Heart right ventricle (tissue), 16 donors: ENCODE results near the gene PRKAR1B. TPM values are rescaled to one million over a fixed set of nuclear protein-coding genes. Genes with fewer than 3 reads are reported as not detected.
"Not testable (repeated sequence)": the region's sequence is repeated elsewhere in the genome, so short reads cannot be mapped to it uniquely, and the experiment has no call there.

ENCODE experiments used
- ATAC-seq, 8 donors: fragments of 200-7000 bp; cut with Tn5 transposase; one replicate each; pipeline ENCODE4 v1.9.1; 2020; ENCODE audit warnings: mild to moderate bottlenecking in 8 of 8, moderate library complexity in 8 of 8, moderate number of reproducible peaks in 1 of 8
- DNase-seq, 2 donors: peaks; one replicate each; pipeline ENCODE4 v3.0.0-alpha.2; 2020
- H3K27ac ChIP-seq, 10 donors: fragments of 200-600 bp; sonication (generic) in 2 of 10; one replicate each; pipeline versions ENCODE4 v1.5.0 to v1.8.0; 2020 to 2022; ENCODE audit warnings: mild to moderate bottlenecking in 3 of 10
- H3K27me3 ChIP-seq, 7 donors: fragments of 200-600 bp; one replicate each; pipeline ENCODE4 v1.8.0; 2021 to 2022; ENCODE audit warnings: mild to moderate bottlenecking in 2 of 7
- H3K36me3 ChIP-seq, 9 donors: fragments of 200-600 bp; sonication (generic) in 1 of 9; one replicate each; pipeline versions ENCODE4 v1.5.0 to v1.8.0; 2020 to 2022; ENCODE audit warnings: mild to moderate bottlenecking in 2 of 9
- H3K4me1 ChIP-seq, 9 donors: fragments of 200-600 bp; sonication (generic) in 1 of 9; one replicate each; pipeline versions ENCODE4 v1.5.0 to v1.8.0; 2020 to 2022; ENCODE audit warnings: mild to moderate bottlenecking in 4 of 9
- H3K4me3 ChIP-seq, 10 donors: fragments of 200-600 bp; sonication (generic) in 2 of 10; one replicate each; pipeline versions ENCODE4 v1.5.0 to v1.8.0; 2020 to 2022; ENCODE audit warnings: mild to moderate bottlenecking in 7 of 10, moderate library complexity in 2 of 10
- H3K9me3 ChIP-seq, 11 donors: fragments of 200-600 bp in 10 of 11; sonication (generic) in 2 of 11; one replicate each; pipeline versions ENCODE4 v1.5.0 to v1.8.0; 2013 to 2022; ENCODE audit warnings: mild to moderate bottlenecking in 2 of 11, control low read depth in 1 of 11, moderate library complexity in 1 of 11
- CTCF ChIP-seq, 9 donors: fragments of 200-600 bp; sonication (generic) in 2 of 9; IDR thresholded peaks; one replicate each; pipeline versions ENCODE4 v1.5.0 to v1.8.0; 2021 to 2022; ENCODE audit warnings: antibody characterized with exemption in 9 of 9, mild to moderate bottlenecking in 5 of 9, moderate library complexity in 1 of 9
- WGBS, 2 donors: extraction: QIAGEN DNeasy Blood & Tissue Kit; methylation state at CpG; one replicate each; pipeline ENCODE4 v1.1.7; 2013; ENCODE audit warnings: inconsistent platforms in 1 of 2; 5-methylcytosine and 5-hydroxymethylcytosine counted together
- intact Hi-C, 10 donors: fragments of 100-400 bp; cut with DNase I; formaldehyde crosslinking; loops; one replicate each; pipeline versions ENCODE4 v1.11.1 to v1.14.2; 2022
- polyA plus RNA-seq, 2 donors: library from polyadenylated mRNA; stranded (reverse); fragments of 200-250 nt; gene quantifications; one replicate each; pipeline ENCODE4 v1.2.3, GENCODE V29; 2013
- total RNA-seq, 10 donors: library from RNA; stranded (reverse); fragmentation: NEBNext Ultra II Directional in 3 of 10; extraction: Animal tissue kit (Norgen Biotek cat#: 25700) in 3 of 10; gene quantifications; one replicate each; pipeline versions ENCODE4 v1.2.1 to v1.2.4, GENCODE V29; 2021 to 2023
- donor health status: Arrhythmogenic right ventricular cardiomyopathy.
- donor health status: ischemic (EF 13 %, LVEDD 7.1; RV severe dilation, severe dysfunction).
- donor health status: healthy with polysubstance abuse.
- donor health status: DM: no; HTN: yes; CAD: no.
- donor health status: DM: no; HTN: no; CAD: no.
- donor health status: ischemic (EF 25% LVEDD 6.9; RV normal size, moderate dysfunction).
- donor health status: ischemic (EF 25% LVEDD 5.7; RV mildly dilated, moderate dysfunction).
- donor health status: healthy.
- donor health status: DM: yes; HTN: yes; CAD: no.
- donor health status: Ischemic cardiomyopathy.
- donor health status: ischemic (EF 35%, LVEDD 5.7; RV mildly dilated, moderate dysfunction).
- donor health status: nonischemic (EF 11% LVEDD 7.7; RV severe dilation, severe dysfunction).
- donor health status: DM: yes; HTN: yes; CAD: no.
- donor health status: PGD.
- donor health status: ischemic (EF 29% LVEDD 5.4; RV normal size, mild dysfunction).
- donor health status: nonischemic (EF 23%, LVEDD 6.1; RV moderate dilation, normal function).

Gene PRKAR1B
- total and polyA plus RNA-seq, 12 donors, result 5.0 to 24.5 (median 20.6) TPM

DNA sequence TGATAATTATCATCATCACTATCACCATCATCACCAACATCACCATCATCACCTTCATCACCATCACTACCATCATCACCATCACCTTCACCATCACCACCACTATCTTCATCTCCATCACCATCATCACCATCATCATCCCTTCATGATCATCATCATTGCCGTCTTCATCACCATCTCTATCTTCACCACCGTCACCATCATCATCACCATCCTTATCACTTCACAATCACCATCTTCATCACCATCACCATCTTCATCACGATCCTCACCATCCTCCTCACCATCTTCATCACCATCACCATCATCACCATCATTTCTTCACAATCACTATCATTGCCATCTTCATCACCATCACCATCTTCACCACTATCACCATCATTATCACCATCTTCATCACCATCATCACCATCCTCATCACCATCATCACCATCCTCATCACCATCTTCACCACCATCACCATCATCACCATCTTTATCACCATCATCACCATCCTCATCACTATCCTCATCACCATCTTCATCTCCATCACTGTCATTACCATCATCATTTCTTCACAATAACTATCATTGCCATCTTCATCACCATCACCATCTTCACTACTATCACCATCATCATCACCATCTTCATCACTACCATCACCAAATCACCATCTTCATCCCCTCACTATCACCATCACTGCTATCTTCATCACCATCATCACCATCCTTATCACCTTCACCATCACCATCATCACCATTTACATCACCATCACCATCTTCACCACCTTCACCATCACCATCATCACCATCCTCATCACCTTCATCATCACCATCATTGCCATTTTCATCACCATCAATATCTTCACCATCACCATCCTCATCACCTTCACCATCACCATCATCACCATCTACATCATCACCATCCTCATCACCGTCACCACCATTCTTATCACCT is 73.0 kb downstream of the PRKAR1B start:
- H3K9me3 ChIP-seq, result peaks cover 0 to 11% (median 0%) of the 10 kb centered on the region in 11 donors
- no peak overlapping the region for H3K27ac ChIP-seq
- no peak for ATAC-seq
- no peaks in the 10 kb centered on the region for H3K36me3 ChIP-seq
- peaks cover 0 to 29% (median 8%) of the 10 kb centered on the region in 9 donors for H3K4me1 ChIP-seq
- no peaks in the 10 kb centered on the region for H3K27me3 ChIP-seq
- no peak for DNase-seq
- H3K4me3 ChIP-seq, result no peak overlapping the region
- WGBS, 2 donors, result 97 to 98% methylated on average over 4 of the region's 4 CpGs
- intact Hi-C loops, result loop anchor here in 1 of 10 donors (10.0 kb wide), 1 partner anchor 139 kb away; the partner anchor contains the start of gene PDGFA
- TF ChIP-seq CTCF (IDR thresholded peaks at IDR 0.05), result no peak

DNA sequence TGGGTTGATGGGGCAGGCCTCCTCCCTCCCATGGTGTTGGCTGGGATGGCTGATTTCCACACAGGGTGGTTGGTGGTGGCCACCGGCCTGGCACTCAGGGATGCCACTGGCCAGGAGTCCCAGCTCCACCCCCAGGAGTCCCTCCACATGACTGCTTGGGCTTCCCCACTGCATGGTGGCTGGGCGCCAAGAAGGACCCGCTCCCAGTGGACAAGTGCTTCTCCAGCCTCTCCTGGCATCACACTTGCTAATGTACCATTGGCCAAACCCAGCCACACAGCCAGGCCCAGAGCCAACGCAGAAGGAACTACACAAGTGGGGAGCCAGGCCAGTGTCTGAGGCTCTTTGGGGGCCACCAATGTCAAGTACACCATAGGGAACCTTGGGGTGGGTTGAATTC is 74.2 kb downstream of the PRKAR1B start:
- H3K4me3 ChIP-seq, result no peak overlapping the region
- 96% methylated on average over 4 of the region's 4 CpGs for WGBS, 2 donors
- DNase-seq (no peak), ATAC-seq (no peak)
- no peaks in the 10 kb centered on the region for H3K36me3 ChIP-seq
- intact Hi-C loops, result loop anchor here in 1 of 10 donors (10.0 kb wide), 1 partner anchor 138 kb away; the partner anchor contains the start of gene PDGFA
- no peaks in the 10 kb centered on the region for H3K27me3 ChIP-seq
- H3K9me3 ChIP-seq, result peaks cover 0 to 11% (median 0%) of the 10 kb centered on the region in 11 donors
- no peak overlapping the region for H3K27ac ChIP-seq
- no peak for TF ChIP-seq CTCF (IDR thresholded peaks at IDR 0.05)
- H3K4me1 ChIP-seq, result peaks cover 0 to 24% (median 2%) of the 10 kb centered on the region in 9 donors

GRCh38 chr7:652167-652566 is 74.9 kb downstream of the PRKAR1B start:
- intact Hi-C loops, result loop anchor here in 1 of 10 donors (10.0 kb wide), 1 partner anchor 137 kb away; the partner anchor contains the start of gene PDGFA
- WGBS, 2 donors, result 97 to 98% methylated on average over 17 of the region's 17 CpGs
- not testable (repeated sequence) for H3K4me3 ChIP-seq, DNase-seq, ATAC-seq, H3K36me3 ChIP-seq, H3K27ac ChIP-seq, H3K27me3 ChIP-seq
- peaks cover 0 to 17% (median 0%) of the 10 kb centered on the region in 9 donors for H3K4me1 ChIP-seq
- H3K9me3 ChIP-seq, result peaks cover 0 to 11% (median 0%) of the 10 kb centered on the region in 11 donors

GRCh38 chr7:651032-651728 is 75.9 kb downstream of the PRKAR1B start:
- intact Hi-C loops, result loop anchor here in 1 of 10 donors (10.0 kb wide), 1 partner anchor 136 kb away; the partner anchor contains the start of gene PDGFA
- DNase-seq (no peak), ATAC-seq (peak in 3 of 8 donors; percentile 10 to 20 (median 16))
- Histone ChIP-seq H3K4me1 (peaks cover 0 to 14% (median 0%) of the 10 kb centered on the region in 9 donors), H3K27me3 (no peaks in the 10 kb centered on the region), H3K4me3 (no peak overlapping the region), H3K36me3 (no peaks in the 10 kb centered on the region), H3K9me3 (peaks cover 0 to 11% (median 0%) of the 10 kb centered on the region in 11 donors), H3K27ac (peak overlapping the region in 9 of 10 donors; percentile 78 to 95 (median 87))
- WGBS, 2 donors, result 82 to 83% methylated on average over 12 to 14 of the region's 14 CpGs
- TF ChIP-seq CTCF (IDR thresholded peaks at IDR 0.05), result no peak
